Keratinocyte (primary cell): ENCODE results near the gene AADACL3. TPM values are rescaled to one million over a fixed set of nuclear protein-coding genes. Genes with fewer than 3 reads are reported as not detected.

Experiments used
- DNase-seq: peaks from one replicate; pipeline ENCODE4 v3.0.0-alpha.2; 2011; ENCODE audit warnings: low read depth, missing footprints, low spot score
- FAIRE-seq: peaks from 2 replicates; lab custom pipeline; 2011; peaks lifted over from hg19 to GRCh38; lab: Jason Lieb, UNC
- H2AFZ ChIP-seq: 2 replicates; pipeline ENCODE4 v1.6.0; 2012; ENCODE audit warnings: low read length, control low read depth, inconsistent platforms; ENCODE audit not compliant: control insufficient read depth
- H3K27ac ChIP-seq: 2 replicates; pipeline ENCODE4 v1.5.1; 2011; ENCODE audit warnings: low read length; ENCODE audit not compliant: control insufficient read depth, insufficient read depth
- H3K27me3 ChIP-seq: 3 replicates; pipeline ENCODE4 v1.6.0; 2011; ENCODE audit warnings: low read length; ENCODE audit not compliant: control insufficient read depth, insufficient read depth; ENCODE audit errors: extremely low read depth
- H3K36me3 ChIP-seq, 2 experiments: 2 replicates in 1 of 2; 3 replicates in 1 of 2; pipeline ENCODE4 v1.5.1; 2011; ENCODE audit warnings: low read length in 2 of 2, mild to moderate bottlenecking in 1 of 2; ENCODE audit not compliant: control insufficient read depth in 2 of 2, insufficient read depth in 2 of 2; ENCODE audit errors: extremely low read depth in 1 of 2
- H3K4me1 ChIP-seq: 3 replicates; pipeline ENCODE4 v1.5.1; 2011; ENCODE audit warnings: low read length; ENCODE audit not compliant: control insufficient read depth, insufficient read depth; ENCODE audit errors: extremely low read depth
- H3K4me2 ChIP-seq: 3 replicates; pipeline ENCODE4 v1.6.0; 2011; ENCODE audit warnings: low read depth, low read length; ENCODE audit not compliant: control insufficient read depth, insufficient read depth; ENCODE audit errors: extremely low read depth
- H3K4me3 ChIP-seq, 3 experiments: fragments of 200-600 bp in 1 of 3; sonication (generic) in 1 of 3; 2 replicates in 2 of 3; 3 replicates in 1 of 3; pipeline ENCODE4 v1.5.1; 2011 to 2016; ENCODE audit warnings: low read length in 3 of 3, mild to moderate bottlenecking in 3 of 3, control low read depth in 2 of 3, inconsistent platforms in 1 of 3, low read depth in 1 of 3, mixed read lengths in 1 of 3, mixed run types in 1 of 3, moderate library complexity in 1 of 3; ENCODE audit not compliant: control insufficient read depth in 2 of 3, insufficient read depth in 2 of 3; ENCODE audit errors: extremely low read depth in 1 of 3
- H3K79me2 ChIP-seq: 2 replicates; pipeline ENCODE4 v1.6.0; 2012; ENCODE audit warnings: low read length; ENCODE audit not compliant: control insufficient read depth, insufficient read depth
- H3K9ac ChIP-seq: 3 replicates; pipeline ENCODE4 v1.6.0; 2011; ENCODE audit warnings: low read length; ENCODE audit not compliant: control insufficient read depth, insufficient read depth; ENCODE audit errors: extremely low read depth
- H3K9me1 ChIP-seq: 3 replicates; pipeline ENCODE4 v1.6.0; 2011; ENCODE audit warnings: low read length; ENCODE audit not compliant: control insufficient read depth, insufficient read depth; ENCODE audit errors: extremely low read depth
- H3K9me3 ChIP-seq: 2 replicates; pipeline ENCODE4 v1.5.1; 2012; ENCODE audit warnings: low read depth, low read length; ENCODE audit not compliant: control insufficient read depth
- H4K20me1 ChIP-seq: 3 replicates; pipeline ENCODE4 v1.6.0; 2011; ENCODE audit warnings: low read length; ENCODE audit not compliant: control insufficient read depth, insufficient read depth; ENCODE audit errors: extremely low read depth
- CTCF ChIP-seq, 3 experiments: IDR thresholded peaks in 1 of 3; conservative IDR thresholded peaks in 1 of 3; optimal IDR thresholded peaks in 1 of 3; 2 replicates in 2 of 3; 3 replicates in 1 of 3; pipeline versions ENCODE3 to v1.5.1; 2011; ENCODE audit warnings: low read length in 3 of 3, mild to moderate bottlenecking in 3 of 3, moderate library complexity in 2 of 3, control low read depth in 1 of 3, inconsistent platforms in 1 of 3; ENCODE audit not compliant: insufficient read depth in 2 of 3; ENCODE audit errors: extremely low read depth in 1 of 3
- EZH2 ChIP-seq: IDR thresholded peaks from one replicate; pipeline ENCODE4 v1.6.1; 2012; ENCODE audit warnings: inconsistent platforms, mild to moderate bottlenecking, low read length, moderate library complexity
- dilution Hi-C: fragments of 300-500 bp; cut with MboI; formaldehyde crosslinking; loops from one replicate; pipeline ENCODE4 v1.7.0; 2020; ENCODE audit warnings: low sequenced_read_pairs; ENCODE audit not compliant: extremely low pct_ligation_motif_present
- polyA plus RNA-seq, 5 experiments: library from polyadenylated mRNA; depleted of rRNA in 3 of 5; stranded (reverse) in 3 of 5; stranded (forward) in 1 of 5; unstranded in 1 of 5; fragments of >200 nt; gene quantifications; 1 replicate in 1 of 5; 2 replicates in 3 of 5; 3 replicates in 1 of 5; pipeline versions ENCODE4 v1.2.1 to v1.2.3, GENCODE V29; 2011 to 2012; ENCODE audit warnings: missing spikeins in 2 of 5, low read depth in 1 of 5, low replicate concordance in 1 of 5

The AADACL3 gene
- polyA plus RNA-seq, 1 donor (not counting 4 experiments of a cell fraction or from before 2014, with no cell fraction given): 0.03 TPM

GRCh38 chr1:12754738-12755137, 38.8 kb downstream of the AADACL3 start:
- Histone ChIP-seq H3K9me3 (no peaks in the 10 kb centered on the region), H3K9me1 (no peaks in the 10 kb centered on the region), H3K79me2 (no peaks in the 10 kb centered on the region), H3K36me3 (no peaks in the 10 kb centered on the region), H3K4me3 (no peak overlapping the region), H3K4me1 (no peaks in the 10 kb centered on the region), H4K20me1 (no peaks in the 10 kb centered on the region), H3K27ac (no peak overlapping the region), H2AFZ (no peak overlapping the region), H3K27me3 (no peaks in the 10 kb centered on the region), H3K9ac (no peak overlapping the region), H3K4me2 (no peak overlapping the region)
- dilution Hi-C loops: no loop called here
- FAIRE-seq: no peak
- TF ChIP-seq CTCF (optimal IDR thresholded peaks at IDR 0.05 in 1 of 3, IDR thresholded peaks at IDR 0.05 in 1 of 3, conservative IDR thresholded peaks at IDR 0.05 in 1 of 3; ENCODE audit: extremely low read depth in 1 of 3, insufficient read depth in 2 of 3, low read length in 3 of 3) (no peak), EZH2 (no peak)
- no peak for DNase-seq

GRCh38 chr1:12756273-12756672, 40.4 kb downstream of the AADACL3 start:
- Histone ChIP-seq H3K36me3 (no peaks in the 10 kb centered on the region), H2AFZ (no peak overlapping the region), H3K4me3 (no peak overlapping the region), H4K20me1 (no peaks in the 10 kb centered on the region), H3K4me1 (no peaks in the 10 kb centered on the region), H3K9me3 (no peaks in the 10 kb centered on the region), H3K4me2 (no peak overlapping the region), H3K9me1 (no peaks in the 10 kb centered on the region), H3K27ac (no peak overlapping the region), H3K9ac (no peak overlapping the region), H3K79me2 (no peaks in the 10 kb centered on the region), H3K27me3 (no peaks in the 10 kb centered on the region)
- DNase-seq (no peak), FAIRE-seq (no peak)
- dilution Hi-C loops: no loop called here
- no peak for TF ChIP-seq EZH2

DNA sequence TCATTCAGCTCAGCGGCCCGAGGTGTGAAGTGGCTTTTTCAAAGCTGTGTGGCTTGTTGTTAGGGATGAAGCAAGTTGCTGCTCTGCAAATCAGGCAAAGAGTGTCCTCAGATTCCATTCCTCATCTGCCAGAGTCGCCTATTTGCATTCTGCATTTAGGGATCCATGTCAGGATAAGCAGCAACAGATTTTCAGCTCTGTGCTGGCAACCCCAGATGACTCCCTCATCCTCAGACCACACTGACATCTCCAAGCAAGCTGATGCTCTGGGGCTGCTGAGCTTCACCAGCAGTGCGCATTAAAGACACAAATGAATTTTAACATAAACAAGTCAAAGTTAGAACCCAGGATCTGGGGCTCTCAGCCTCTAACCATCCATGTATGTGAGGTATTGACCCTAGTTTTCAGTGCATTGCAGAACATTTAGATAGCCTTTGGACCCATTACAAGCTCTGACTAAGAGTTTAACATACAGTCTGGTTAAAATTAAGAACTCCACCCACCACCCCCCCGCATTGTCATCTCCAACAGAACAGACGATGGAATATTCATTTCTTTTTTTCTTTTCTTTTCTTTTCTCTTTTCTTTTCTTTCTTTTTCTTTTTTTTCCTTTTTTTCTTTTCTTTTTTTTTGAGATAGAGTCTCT, 41.0 kb downstream of the AADACL3 start:
- no peaks in the 10 kb centered on the region for H4K20me1 ChIP-seq
- no peaks in the 10 kb centered on the region for H3K9me1 ChIP-seq
- no peak overlapping the region for H3K9ac ChIP-seq
- H3K4me2 ChIP-seq: no peak overlapping the region
- no peaks in the 10 kb centered on the region for H3K79me2 ChIP-seq
- dilution Hi-C loops: no loop called here
- no peaks in the 10 kb centered on the region for H3K27me3 ChIP-seq
- no peak overlapping the region for H3K4me3 ChIP-seq
- H3K36me3 ChIP-seq: no peaks in the 10 kb centered on the region
- TF ChIP-seq EZH2: no peak
- FAIRE-seq (no peak), DNase-seq (no peak)
- H3K4me1 ChIP-seq: no peaks in the 10 kb centered on the region
- H3K27ac ChIP-seq: no peak overlapping the region
- no peaks in the 10 kb centered on the region for H3K9me3 ChIP-seq
- no peak overlapping the region for H2AFZ ChIP-seq
